GM23338 (cell line): ENCODE results near the gene PGAP3. TPM values are rescaled to one million over a fixed set of nuclear protein-coding genes. Genes with fewer than 3 reads are reported as not detected.
A peak's percentile ranks its signal among the peaks of the same experiment; 100 is the strongest.

ENCODE experiments used
- ATAC-seq: fragments of 200-7000 bp; cut with Tn5 transposase; 3 replicates; pipeline ENCODE4 v1.9.1; 2020
- DNase-seq: peaks from one replicate; pipeline ENCODE4 v3.0.0-alpha.2; 2015; ENCODE audit warnings: low spot score
- H2AFZ ChIP-seq: fragments of 200-600 bp; sonication (generic); 2 replicates; pipeline ENCODE4 v1.8.0; 2016; ENCODE audit warnings: antibody characterized with exemption, mild to moderate bottlenecking, moderate library complexity
- H3F3A ChIP-seq: fragments of 200-600 bp; sonication (generic); replicated peaks from 2 replicates; pipeline ENCODE4 v1.8.0; 2017; ENCODE audit warnings: antibody characterized with exemption, mixed run types, low read depth
- H3K27ac ChIP-seq: fragments of 200-600 bp; sonication (generic); 2 replicates; pipeline ENCODE4 v1.6.1; 2016; ENCODE audit warnings: low read depth
- H3K27me3 ChIP-seq: fragments of 200-600 bp; sonication (generic); 2 replicates; pipeline ENCODE4 v1.8.0; 2016; ENCODE audit warnings: mild to moderate bottlenecking, mixed run types, moderate library complexity; ENCODE audit not compliant: insufficient read depth
- H3K36me3 ChIP-seq: fragments of 200-600 bp; sonication (generic); 2 replicates; pipeline ENCODE4 v1.8.0; 2016; ENCODE audit warnings: mild to moderate bottlenecking; ENCODE audit not compliant: insufficient read depth
- H3K4me1 ChIP-seq: fragments of 200-600 bp; sonication (generic); 2 replicates; pipeline ENCODE4 v1.8.0; 2016; ENCODE audit warnings: mild to moderate bottlenecking, moderate library complexity; ENCODE audit not compliant: insufficient read depth
- H3K4me2 ChIP-seq: fragments of 200-600 bp; sonication (generic); 2 replicates; pipeline ENCODE4 v1.7.1; 2017; ENCODE audit warnings: mixed run types
- H3K4me3 ChIP-seq: fragments of 200-600 bp; sonication (generic); 2 replicates; pipeline ENCODE4 v1.6.1; 2016; ENCODE audit warnings: mixed run types
- H3K79me2 ChIP-seq: fragments of 200-600 bp; sonication (generic); replicated peaks from 2 replicates; pipeline ENCODE4 v1.8.0; 2017; ENCODE audit warnings: mild to moderate bottlenecking; ENCODE audit not compliant: insufficient read depth
- H3K9me2 ChIP-seq: fragments of 200-600 bp; sonication (generic); 2 replicates; pipeline ENCODE4 v1.8.0; 2017; ENCODE audit not compliant: insufficient read depth
- H4K20me1 ChIP-seq: fragments of 200-600 bp; sonication (generic); replicated peaks from 2 replicates; pipeline ENCODE4 v1.8.0; 2017; ENCODE audit warnings: mild to moderate bottlenecking; ENCODE audit not compliant: insufficient read depth
- H3K27ac Mint-ChIP-seq: 2 replicates; pipeline ENCODE4 v1.8.0; 2020; ENCODE audit warnings: inconsistent platforms, mild to moderate bottlenecking, moderate library complexity, mixed read lengths
- H3K27me3 Mint-ChIP-seq: 3 replicates; pipeline ENCODE4 v1.8.0; 2022; ENCODE audit warnings: low read depth, mild to moderate bottlenecking, moderate library complexity, mixed read lengths, inconsistent platforms; ENCODE audit not compliant: insufficient read depth, poor library complexity
- H3K36me3 Mint-ChIP-seq: 3 replicates; pipeline ENCODE4 v1.8.0; 2021; ENCODE audit warnings: low read depth, mild to moderate bottlenecking, inconsistent platforms, moderate library complexity, mixed read lengths
- H3K4me1 Mint-ChIP-seq: 3 replicates; pipeline ENCODE4 v1.8.0; 2020; ENCODE audit warnings: mild to moderate bottlenecking, inconsistent platforms, mixed read lengths
- H3K4me3 Mint-ChIP-seq: 3 replicates; pipeline ENCODE4 v1.8.0; 2021; ENCODE audit warnings: moderate library complexity, mild to moderate bottlenecking, inconsistent platforms, mixed read lengths
- H3K9me3 Mint-ChIP-seq: 3 replicates; pipeline ENCODE4 v1.8.0; 2020; ENCODE audit warnings: moderate library complexity, mild to moderate bottlenecking, inconsistent platforms, mixed read lengths
- CREB1 ChIP-seq: fragments of 250-450 bp; sonication (Bioruptor Pico); IDR thresholded peaks from 2 replicates; pipeline ENCODE4 v1.5.0; 2020; ENCODE audit warnings: low read depth, mild to moderate bottlenecking, moderate library complexity
- CTCF ChIP-seq, 2 experiments: fragments of 200-600 bp in 1 of 2; sonication (generic) in 1 of 2; conservative IDR thresholded peaks; 2 replicates each; pipeline versions ENCODE4 v1.5.1 to v1.6.1; 2016 to 2017; ENCODE audit warnings: antibody characterized with exemption in 2 of 2, low read depth in 2 of 2, mild to moderate bottlenecking in 2 of 2, moderate library complexity in 1 of 2
- ETS1 ChIP-seq: IDR thresholded peaks from 2 replicates; pipeline ENCODE4 v1.6.1; 2016; ENCODE audit warnings: antibody characterized with exemption
- EZH2 ChIP-seq: fragments of 200-600 bp; sonication (generic); IDR thresholded peaks from one replicate; pipeline ENCODE4 v1.8.0; 2017; ENCODE audit warnings: antibody characterized with exemption, mild to moderate bottlenecking, low read depth; ENCODE audit not compliant: unreplicated experiment
- EZH2phosphoT487 ChIP-seq: fragments of 200-600 bp; sonication (generic); IDR thresholded peaks from one replicate; pipeline ENCODE4 v1.8.1; 2018; ENCODE audit warnings: antibody characterized with exemption; ENCODE audit not compliant: unreplicated experiment
- JUNB ChIP-seq: IDR thresholded peaks from one replicate; pipeline ENCODE4 v1.6.1; 2016; ENCODE audit warnings: antibody characterized with exemption; ENCODE audit not compliant: unreplicated experiment
- NANOG ChIP-seq: IDR thresholded peaks from 2 replicates; pipeline ENCODE4 v1.6.1; 2016; ENCODE audit warnings: antibody characterized with exemption, borderline replicate concordance
- POLR2AphosphoS5 ChIP-seq: IDR thresholded peaks from 2 replicates; pipeline ENCODE4 v1.6.1; 2016; ENCODE audit warnings: antibody characterized with exemption, low read depth
- REST ChIP-seq: IDR thresholded peaks from one replicate; pipeline ENCODE4 v1.6.1; 2018; ENCODE audit warnings: antibody characterized with exemption; ENCODE audit not compliant: unreplicated experiment
- ZNF114 ChIP-seq: fragments of 250-450 bp; sonication (Bioruptor Pico); IDR thresholded peaks from 2 replicates; pipeline ENCODE4 v1.5.0; 2020; ENCODE audit warnings: mild to moderate bottlenecking, moderate library complexity
- ZNF331 ChIP-seq: fragments of 250-450 bp; sonication (Bioruptor Pico); IDR thresholded peaks from 2 replicates; pipeline ENCODE4 v1.5.0; 2020; ENCODE audit warnings: low read depth, mild to moderate bottlenecking, moderate library complexity
- ZNF462 ChIP-seq: fragments of 250-450 bp; sonication (Bioruptor Pico); IDR thresholded peaks from 2 replicates; pipeline ENCODE4 v1.5.0; 2020; ENCODE audit warnings: mild to moderate bottlenecking, moderate library complexity
- polyA plus RNA-seq: library from polyadenylated mRNA; unstranded; fragments of >200 nt; fragmentation: Nextera tagmentation; extraction: Ambion mirVana; gene quantifications from 2 replicates; pipeline ENCODE4 v1.2.1, GENCODE V29; 2016
- total RNA-seq: library from RNA; depleted of rRNA; stranded (reverse); fragments of >200 nt; shearing (Covaris generic); gene quantifications from 2 replicates; pipeline ENCODE4 v1.2.3, GENCODE V29; 2014

The PGAP3 gene
- total and polyA plus RNA-seq, 2 experiments from 2014 or later: 7.0 to 10.7 TPM

GRCh38 chr17:39695089-39695474, 7.2 kb upstream of the PGAP3 start:
- Histone ChIP-seq H3K79me2 (peaks cover 26% of the 10 kb centered on the region), H2AFZ (no peak overlapping the region), H3K4me3 (no peak overlapping the region), H3F3A (peaks cover 20% of the 10 kb centered on the region), H3K4me2 (peak overlapping the region; percentile 71), H4K20me1 (no peaks in the 10 kb centered on the region), H3K27ac (peak overlapping the region; percentile 93), H3K27me3 (no peaks in the 10 kb centered on the region), H3K9me2 (no peaks in the 10 kb centered on the region), H3K4me1 (peaks cover 54% of the 10 kb centered on the region), H3K36me3 (no peaks in the 10 kb centered on the region)
- DNase-seq (no peak), ATAC-seq (peak; percentile 6)
- Mint-ChIP-seq H3K4me3 (no peak overlapping the region; the same call in 2 of the 3 replicates), H3K36me3 (peaks cover 10% of the 10 kb centered on the region; the same call in 2 of the 3 replicates), H3K4me1 (peaks cover 60% of the 10 kb centered on the region), H3K27me3 (peaks cover 23% of the 10 kb centered on the region), H3K9me3 (no peaks in the 10 kb centered on the region; the same call in 2 of the 3 replicates), H3K27ac (peak overlapping the region; percentile 98)
- TF ChIP-seq ZNF114 (CRISPR knock-in tag) (no peak), ZNF331 (CRISPR knock-in tag) (no peak), ZNF462 (CRISPR knock-in tag) (no peak), NANOG (no peak), ETS1 (no peak), POLR2AphosphoS5 (no peak), JUNB (no peak), CTCF (conservative IDR thresholded peaks at IDR 0.05; ENCODE audit: low read depth in 2 of 2) (no peak), EZH2 (no peak), REST (no peak), CREB1 (CRISPR knock-in tag) (no peak), EZH2phosphoT487 (no peak)
